K562 (cell line): ENCODE results near the gene ARF4.
"Not testable (repeated sequence)": the region's sequence is repeated elsewhere in the genome, so short reads cannot be mapped to it uniquely, and the experiment has no call there.

Experiments used
- DIDO1 ChIP-seq: fragments of 450-650 bp; IDR thresholded peaks from 2 replicates; pipeline ENCODE4 v1.6.1; 2016; ENCODE audit warnings: low read depth, missing biosample characterization, missing genetic modification characterization
- DNMT1 ChIP-seq: fragments of 450-650 bp; IDR thresholded peaks from 2 replicates; pipeline ENCODE4 v1.6.1; 2016; ENCODE audit warnings: antibody characterized with exemption, mild to moderate bottlenecking
- EZH2 ChIP-seq: IDR thresholded peaks from 2 replicates; pipeline ENCODE4 v1.6.1; 2012; ENCODE audit warnings: low read depth, mild to moderate bottlenecking, inconsistent platforms, low read length, borderline replicate concordance
- JUND ChIP-seq, 2 experiments: IDR thresholded peaks; 2 replicates in 1 of 2; 3 replicates in 1 of 2; pipeline ENCODE4 v1.6.1; 2011; ENCODE audit warnings: borderline replicate concordance in 2 of 2, low read depth in 2 of 2, low read length in 2 of 2, improper control_type of control experiment in 1 of 2, missing biosample characterization in 1 of 2, missing genetic modification characterization in 1 of 2, missing genetic modification reagents in 1 of 2
- KDM1A ChIP-seq, 2 experiments: fragments of 450-650 bp; IDR thresholded peaks; 2 replicates each; pipeline ENCODE4 v1.6.1; 2016; ENCODE audit warnings: mild to moderate bottlenecking in 2 of 2
- MEF2A ChIP-seq: IDR thresholded peaks from 2 replicates; pipeline ENCODE4 v1.6.1; 2011; ENCODE audit warnings: low read depth, mild to moderate bottlenecking, low read length, moderate library complexity; ENCODE audit not compliant: control insufficient read depth
- POLR2A ChIP-seq: fragments of 450-650 bp; conservative IDR thresholded peaks from 2 replicates; pipeline ENCODE4 v1.6.1; 2016
- POLR2AphosphoS2 ChIP-seq: IDR thresholded peaks from 2 replicates; pipeline ENCODE4 v1.6.1; 2012; ENCODE audit warnings: low read length, improper control_type of control experiment
- POLR2B ChIP-seq: fragments of 450-650 bp; IDR thresholded peaks from 2 replicates; pipeline ENCODE4 v1.6.1; 2018; ENCODE audit warnings: low read depth; ENCODE audit not compliant: partially characterized antibody
- RBM22 ChIP-seq: fragments of 200-400 bp; formaldehyde crosslinking; IDR thresholded peaks from 2 replicates; pipeline ENCODE4 v1.6.1; 2018; ENCODE audit warnings: low read length, low read depth; ENCODE audit not compliant: poor library complexity, severe bottlenecking
- TCFL5 ChIP-seq: fragments of 250-450 bp; sonication (Bioruptor Pico); conservative IDR thresholded peaks from 2 replicates; pipeline ENCODE4 v1.6.1; 2021; ENCODE audit warnings: mild to moderate bottlenecking, moderate library complexity, matching md5 sums
- ZNF583 ChIP-seq: fragments of 250-450 bp; sonication (Bioruptor Pico); IDR thresholded peaks from 2 replicates; pipeline ENCODE4 v1.4.0; 2020
- TF ChIP-seq, protein P1 (sequence below), 3 experiments: IDR thresholded peaks in 2 of 3; conservative IDR thresholded peaks in 1 of 3; 2 replicates each; pipeline ENCODE4 v1.5.1; 2011 to 2012; ENCODE audit warnings: low read length in 3 of 3, mild to moderate bottlenecking in 3 of 3, control low read depth in 2 of 3, improper control_type of control experiment in 1 of 3, inconsistent platforms in 1 of 3, low read depth in 1 of 3, mixed read lengths in 1 of 3, moderate library complexity in 1 of 3; ENCODE audit not compliant: insufficient read depth in 2 of 3
- TF ChIP-seq, protein P2 (sequence below): sonication (generic); formaldehyde crosslinking; IDR thresholded peaks from 2 replicates; pipeline ENCODE4 v1.8.0; 2022; ENCODE audit warnings: missing genetic modification reagents, mild to moderate bottlenecking, borderline replicate concordance

DNA sequence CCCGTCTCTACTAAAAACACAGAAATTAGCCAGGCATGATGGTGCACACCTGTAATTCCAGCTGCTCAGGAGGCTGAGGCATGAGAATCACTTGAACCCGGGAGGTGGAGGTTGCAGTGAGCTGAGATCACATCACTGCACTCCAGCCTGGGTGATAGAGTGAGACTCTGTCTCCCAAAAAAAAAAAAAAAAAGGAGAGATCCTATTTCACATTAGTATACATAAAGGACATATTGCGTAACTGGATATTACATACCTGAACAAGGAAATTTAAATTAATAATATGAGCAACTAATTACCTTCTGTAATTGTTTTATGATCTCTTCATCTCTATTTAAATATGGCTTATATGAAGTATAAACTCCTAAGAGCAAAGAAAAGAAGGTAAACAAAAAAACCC lies 37.1 kb upstream of the ARF4 start:
- not testable (repeated sequence) for TF ChIP-seq POLR2B; EZH2; POLR2A; MEF2A; JUND (IDR thresholded peaks at IDR 0.05; ENCODE audit: borderline replicate concordance, low read depth, low read length); JUND (tag; IDR thresholded peaks at IDR 0.05; ENCODE audit: borderline replicate concordance, low read depth, low read length); ZNF583 (CRISPR knock-in tag); POLR2AphosphoS2; KDM1A (IDR thresholded peaks at IDR 0.05); TCFL5 (CRISPR knock-in tag); DNMT1; DIDO1 (tag); RBM22
- TF ChIP-seq, protein P1, sequence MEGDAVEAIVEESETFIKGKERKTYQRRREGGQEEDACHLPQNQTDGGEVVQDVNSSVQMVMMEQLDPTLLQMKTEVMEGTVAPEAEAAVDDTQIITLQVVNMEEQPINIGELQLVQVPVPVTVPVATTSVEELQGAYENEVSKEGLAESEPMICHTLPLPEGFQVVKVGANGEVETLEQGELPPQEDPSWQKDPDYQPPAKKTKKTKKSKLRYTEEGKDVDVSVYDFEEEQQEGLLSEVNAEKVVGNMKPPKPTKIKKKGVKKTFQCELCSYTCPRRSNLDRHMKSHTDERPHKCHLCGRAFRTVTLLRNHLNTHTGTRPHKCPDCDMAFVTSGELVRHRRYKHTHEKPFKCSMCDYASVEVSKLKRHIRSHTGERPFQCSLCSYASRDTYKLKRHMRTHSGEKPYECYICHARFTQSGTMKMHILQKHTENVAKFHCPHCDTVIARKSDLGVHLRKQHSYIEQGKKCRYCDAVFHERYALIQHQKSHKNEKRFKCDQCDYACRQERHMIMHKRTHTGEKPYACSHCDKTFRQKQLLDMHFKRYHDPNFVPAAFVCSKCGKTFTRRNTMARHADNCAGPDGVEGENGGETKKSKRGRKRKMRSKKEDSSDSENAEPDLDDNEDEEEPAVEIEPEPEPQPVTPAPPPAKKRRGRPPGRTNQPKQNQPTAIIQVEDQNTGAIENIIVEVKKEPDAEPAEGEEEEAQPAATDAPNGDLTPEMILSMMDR (IDR thresholded peaks at IDR 0.05 in 2 of 3, conservative IDR thresholded peaks at IDR 0.05 in 1 of 3; ENCODE audit: insufficient read depth in 2 of 3, low read depth in 1 of 3, low read length in 3 of 3) = not testable (repeated sequence)
- TF ChIP-seq, protein P2, sequence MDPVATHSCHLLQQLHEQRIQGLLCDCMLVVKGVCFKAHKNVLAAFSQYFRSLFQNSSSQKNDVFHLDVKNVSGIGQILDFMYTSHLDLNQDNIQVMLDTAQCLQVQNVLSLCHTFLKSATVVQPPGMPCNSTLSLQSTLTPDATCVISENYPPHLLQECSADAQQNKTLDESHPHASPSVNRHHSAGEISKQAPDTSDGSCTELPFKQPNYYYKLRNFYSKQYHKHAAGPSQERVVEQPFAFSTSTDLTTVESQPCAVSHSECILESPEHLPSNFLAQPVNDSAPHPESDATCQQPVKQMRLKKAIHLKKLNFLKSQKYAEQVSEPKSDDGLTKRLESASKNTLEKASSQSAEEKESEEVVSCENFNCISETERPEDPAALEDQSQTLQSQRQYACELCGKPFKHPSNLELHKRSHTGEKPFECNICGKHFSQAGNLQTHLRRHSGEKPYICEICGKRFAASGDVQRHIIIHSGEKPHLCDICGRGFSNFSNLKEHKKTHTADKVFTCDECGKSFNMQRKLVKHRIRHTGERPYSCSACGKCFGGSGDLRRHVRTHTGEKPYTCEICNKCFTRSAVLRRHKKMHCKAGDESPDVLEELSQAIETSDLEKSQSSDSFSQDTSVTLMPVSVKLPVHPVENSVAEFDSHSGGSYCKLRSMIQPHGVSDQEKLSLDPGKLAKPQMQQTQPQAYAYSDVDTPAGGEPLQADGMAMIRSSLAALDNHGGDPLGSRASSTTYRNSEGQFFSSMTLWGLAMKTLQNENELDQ = not testable (repeated sequence)
